ENCODE results near the gene PYM1.

The PYM1 gene

GRCh38 chr12:55927588-55928502 is at the start of gene PYM1:
PYM1 (minus strand) TSS chr12:55927894; CDS start chr12:55927761, 133 bp downstream.
- peak in 1 of 2 experiments; percentile 71 for DNase-seq (ENCODE audit: low read depth in 2 of 2)

GRCh38 chr12:55974308-55974730 is 46.6 kb upstream of the PYM1 start:
- DNase-seq (ENCODE audit: low read depth in 2 of 2), result peak in 1 of 2 experiments; percentile 33

GRCh38 chr12:55973599-55974307 is 46.1 kb upstream of the PYM1 start, which contains the start of gene RAB5B:
RAB5B (plus strand) TSS chr12:55974078; CDS start chr12:55986961, 12,883 bp downstream.
- DNase-seq (ENCODE audit: low read depth in 2 of 2), result peak; percentile 91 to 96

GRCh38 chr12:55972911-55973598 is 45.4 kb upstream of the PYM1 start:
- no peak for DNase-seq (ENCODE audit: low read depth in 2 of 2)

GRCh38 chr12:55972456-55972855 is 44.8 kb upstream of the PYM1 start:
- no peak for DNase-seq (ENCODE audit: low read depth in 2 of 2)

GRCh38 chr12:55972042-55972441 is 44.3 kb upstream of the PYM1 start:
- DNase-seq (ENCODE audit: low read depth in 2 of 2), result no peak

GRCh38 chr12:55970775-55971174 is 43.1 kb upstream of the PYM1 start:
- no peak for DNase-seq (ENCODE audit: low read depth in 2 of 2)

- no peak for DNase-seq (ENCODE audit: low read depth in 2 of 2)
Observed at GRCh38 chr12:55969356-55969755, 41.7 kb upstream of the PYM1 start.

- DNase-seq (ENCODE audit: low read depth in 2 of 2), result peak; percentile 83 to 95
Observed at GRCh38 chr12:55966408-55967281, 39.0 kb upstream of the PYM1 start, which contains the start of gene CDK2. CDK2 (plus strand) TSS chr12:55966830; CDS start chr12:55967009, 179 bp downstream.

GRCh38 chr12:55965941-55966407 is 38.3 kb upstream of the PYM1 start, which contains the start of gene PMEL:
PMEL (minus strand) TSS chr12:55966042; CDS start chr12:55966011, 31 bp downstream.
- DNase-seq (ENCODE audit: low read depth in 2 of 2), result no peak

- no peak for DNase-seq (ENCODE audit: low read depth in 2 of 2)
Observed at GRCh38 chr12:55965240-55965639, 37.5 kb upstream of the PYM1 start.

- DNase-seq (ENCODE audit: low read depth in 2 of 2), result no peak
Observed at GRCh38 chr12:55963760-55964159, 36.1 kb upstream of the PYM1 start.

GRCh38 chr12:55957106-55957859 is 29.6 kb upstream of the PYM1 start:
- no peak for DNase-seq (ENCODE audit: low read depth in 2 of 2)

- DNase-seq (ENCODE audit: low read depth in 2 of 2), result peak in 1 of 2 experiments; percentile 45
Observed at GRCh38 chr12:55955800-55956508, 28.3 kb upstream of the PYM1 start.

- no peak for DNase-seq (ENCODE audit: low read depth in 2 of 2)
Observed at GRCh38 chr12:55955344-55955743, 27.6 kb upstream of the PYM1 start.

GRCh38 chr12:55946553-55946952 is 18.9 kb upstream of the PYM1 start:
- no peak for DNase-seq (ENCODE audit: low read depth in 2 of 2)

- DNase-seq (ENCODE audit: low read depth in 2 of 2), result no peak
Observed at GRCh38 chr12:55942577-55943136, 15.0 kb upstream of the PYM1 start.

- no peak for DNase-seq (ENCODE audit: low read depth in 2 of 2)
Observed at GRCh38 chr12:55942055-55942454, 14.4 kb upstream of the PYM1 start.
